Lower leg skin (tissue), 4 donors: Measurements from ENCODE around the gene TMEM109. TPM values are rescaled to one million over a fixed set of nuclear protein-coding genes. Genes with fewer than 3 reads are reported as not detected.
A peak's percentile ranks its signal among the peaks of the same experiment; 100 is the strongest.

Experiments used
- DNase-seq, 2 donors: peaks; one replicate each; pipeline ENCODE4 v3.0.0-alpha.2; 2019; ENCODE audit warnings: low spot score in 2 of 2
- H3K4me3 ChIP-seq: fragments of 200-600 bp; sonication (generic); 2 replicates; pipeline ENCODE4 v1.5.1; 2017; ENCODE audit warnings: mild to moderate bottlenecking, low read depth; ENCODE audit not compliant: poor library complexity, severe bottlenecking
- CTCF ChIP-seq, 3 donors: fragments of 450-650 bp; IDR thresholded peaks; one replicate each; pipeline ENCODE4 v1.5.1; 2016; ENCODE audit warnings: antibody characterized with exemption in 3 of 3, mild to moderate bottlenecking in 3 of 3, moderate library complexity in 2 of 3
- POLR2A ChIP-seq, 2 donors: fragments of 450-650 bp; IDR thresholded peaks; one replicate each; pipeline ENCODE4 v1.6.1; 2016 to 2017; ENCODE audit warnings: antibody characterized with exemption in 2 of 2, mild to moderate bottlenecking in 1 of 2, moderate library complexity in 1 of 2
- WGBS, 2 donors: methylation state at CpG; one replicate each; pipeline ENCODE4 v1.1.5; 2018; 5-methylcytosine and 5-hydroxymethylcytosine counted together
- intact Hi-C: fragments of 100-400 bp; cut with DNase I; formaldehyde crosslinking; loops from one replicate; pipeline ENCODE4 v1.15.0; 2023; ENCODE audit warnings: low total_unique reads
- total RNA-seq, 4 donors: library from RNA; depleted of rRNA; stranded (reverse); fragments of >200 nt; gene quantifications; one replicate each; pipeline ENCODE4 v1.1.0, GENCODE V29; 2016

TMEM109 gene
- total RNA-seq, 4 donors from 2014 or later: 62.1 to 101 (median 81.8) TPM

- no peak overlapping the region for H3K4me3 ChIP-seq
- intact Hi-C loops: no loop called here
- no peak for TF ChIP-seq CTCF (IDR thresholded peaks at IDR 0.05)
- TF ChIP-seq POLR2A (IDR thresholded peaks at IDR 0.05): no peak
- WGBS, 2 donors: 66% methylated on average over 3 of the region's 4 CpGs
- no peak for DNase-seq
Observed at GRCh38 chr11:60942219-60942618, 28.3 kb downstream of the TMEM109 start.

- H3K4me3 ChIP-seq: no peak overlapping the region
- DNase-seq: peak in 1 of 2 donors; percentile 46
- no peak for TF ChIP-seq POLR2A (IDR thresholded peaks at IDR 0.05)
- TF ChIP-seq CTCF (IDR thresholded peaks at IDR 0.05): no peak
- 52 to 58% methylated on average over 9 of the region's 9 CpGs for WGBS, 2 donors
- intact Hi-C loops: no loop called here
Observed at GRCh38 chr11:60942970-60943565, 29.1 kb downstream of the TMEM109 start.

GRCh38 chr11:60944490-60945294 is 30.7 kb downstream of the TMEM109 start:
- no peak for TF ChIP-seq CTCF (IDR thresholded peaks at IDR 0.05)
- TF ChIP-seq POLR2A (IDR thresholded peaks at IDR 0.05): no peak
- intact Hi-C loops: no loop called here
- 82 to 85% methylated on average over 11 of the region's 11 CpGs for WGBS, 2 donors
- no peak for DNase-seq
- no peak overlapping the region for H3K4me3 ChIP-seq

- TF ChIP-seq CTCF (IDR thresholded peaks at IDR 0.05) (no peak), POLR2A (IDR thresholded peaks at IDR 0.05) (no peak)
- DNase-seq: no peak
- intact Hi-C loops: no loop called here
- 86 to 96% methylated on average over 5 of the region's 5 CpGs for WGBS, 2 donors
- H3K4me3 ChIP-seq: no peak overlapping the region
Observed at GRCh38 chr11:60945295-60945667, 31.3 kb downstream of the TMEM109 start.

GRCh38 chr11:60946601-60947264 is 32.8 kb downstream of the TMEM109 start:
- intact Hi-C loops: no loop called here
- TF ChIP-seq CTCF (IDR thresholded peaks at IDR 0.05): no peak
- no peak for TF ChIP-seq POLR2A (IDR thresholded peaks at IDR 0.05)
- H3K4me3 ChIP-seq: no peak overlapping the region
- DNase-seq: no peak
- WGBS, 2 donors: 79 to 82% methylated on average over 14 to 15 of the region's 15 CpGs
